Spleen (tissue), 7 donors: ENCODE data around the gene TMEM9B.

Experiments
- POLR2A ChIP-seq, 3 donors: fragments of 450-650 bp; IDR thresholded peaks; one replicate each; pipeline ENCODE4 v1.5.1; 2017; ENCODE audit warnings: antibody characterized with exemption in 3 of 3, mild to moderate bottlenecking in 1 of 3
- TF ChIP-seq, protein P1 (sequence below), 11 experiments: fragments of 200-600 bp in 7 of 11; fragments of 450-650 bp in 4 of 11; sonication (generic) in 4 of 11; IDR thresholded peaks in 8 of 11; conservative IDR thresholded peaks in 3 of 11; 1 replicate in 7 of 11; 2 replicates in 4 of 11; pipeline versions ENCODE4 v1.4.0 to v1.8.0; 2016 to 2021; ENCODE audit warnings: antibody characterized with exemption in 11 of 11, inconsistent platforms in 4 of 11, mild to moderate bottlenecking in 1 of 11
- donor health status: DM: no; HTN: no; CAD: no; lungs with moderate emphysema.
- donor health status: DM: no; HTN: no; CAD: no.
- donor health status: DM: no; HTN: no; CAD: no.

DNA sequence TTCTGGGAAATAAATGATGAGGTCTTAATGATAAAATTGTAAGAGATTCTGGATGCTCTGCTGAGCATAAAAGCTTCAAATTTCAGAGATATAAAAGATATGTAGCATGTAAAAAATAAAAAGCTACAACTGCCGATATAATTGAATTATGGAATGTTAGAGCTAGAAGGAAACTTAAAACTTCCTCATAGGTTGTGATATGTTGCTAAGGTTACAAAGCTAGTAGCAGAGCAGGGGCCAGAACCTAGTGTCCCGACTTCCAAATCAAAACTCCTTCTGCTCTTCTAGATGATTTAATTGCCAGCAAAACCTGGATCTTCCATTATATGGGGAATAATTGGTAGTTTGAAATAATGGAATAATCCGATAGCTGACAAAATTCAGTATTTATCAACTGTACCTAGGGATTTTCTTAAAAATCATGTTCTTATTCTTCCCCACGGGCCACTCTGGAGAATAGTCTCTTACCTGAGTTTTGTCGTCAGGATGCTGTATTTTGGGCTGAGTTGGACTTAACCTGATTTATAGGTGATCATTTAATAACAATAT, 21.6 kb downstream of the TMEM9B start, which contains the start of gene ASCL3:
- TF ChIP-seq, protein P1, sequence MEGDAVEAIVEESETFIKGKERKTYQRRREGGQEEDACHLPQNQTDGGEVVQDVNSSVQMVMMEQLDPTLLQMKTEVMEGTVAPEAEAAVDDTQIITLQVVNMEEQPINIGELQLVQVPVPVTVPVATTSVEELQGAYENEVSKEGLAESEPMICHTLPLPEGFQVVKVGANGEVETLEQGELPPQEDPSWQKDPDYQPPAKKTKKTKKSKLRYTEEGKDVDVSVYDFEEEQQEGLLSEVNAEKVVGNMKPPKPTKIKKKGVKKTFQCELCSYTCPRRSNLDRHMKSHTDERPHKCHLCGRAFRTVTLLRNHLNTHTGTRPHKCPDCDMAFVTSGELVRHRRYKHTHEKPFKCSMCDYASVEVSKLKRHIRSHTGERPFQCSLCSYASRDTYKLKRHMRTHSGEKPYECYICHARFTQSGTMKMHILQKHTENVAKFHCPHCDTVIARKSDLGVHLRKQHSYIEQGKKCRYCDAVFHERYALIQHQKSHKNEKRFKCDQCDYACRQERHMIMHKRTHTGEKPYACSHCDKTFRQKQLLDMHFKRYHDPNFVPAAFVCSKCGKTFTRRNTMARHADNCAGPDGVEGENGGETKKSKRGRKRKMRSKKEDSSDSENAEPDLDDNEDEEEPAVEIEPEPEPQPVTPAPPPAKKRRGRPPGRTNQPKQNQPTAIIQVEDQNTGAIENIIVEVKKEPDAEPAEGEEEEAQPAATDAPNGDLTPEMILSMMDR (IDR thresholded peaks at IDR 0.05 in 8 of 11, conservative IDR thresholded peaks at IDR 0.05 in 3 of 11): no peak
- TF ChIP-seq POLR2A (IDR thresholded peaks at IDR 0.05): no peak
